GM12864 (cell line): ENCODE measurements around the gene ADAMTSL4.
A peak's percentile ranks its signal among the peaks of the same experiment; 100 is the strongest.
"Not testable (repeated sequence)": the region's sequence is repeated elsewhere in the genome, so short reads cannot be mapped to it uniquely, and the experiment has no call there.

ENCODE experiments used
- DNase-seq: peaks from one replicate; pipeline ENCODE4 v3.0.0-alpha.2; 2011; ENCODE audit warnings: low read depth
- H3K4me3 ChIP-seq: 2 replicates; pipeline ENCODE4 v1.5.1; 2011; ENCODE audit warnings: mild to moderate bottlenecking, low read depth, low read length, control low read depth
- TF ChIP-seq, protein P1 (sequence below): IDR thresholded peaks from 2 replicates; pipeline ENCODE4 v1.5.1; 2011; ENCODE audit warnings: low read depth, mild to moderate bottlenecking, moderate library complexity, low read length, control low read depth, inconsistent platforms; ENCODE audit errors: missing control alignments

ADAMTSL4 gene

DNA sequence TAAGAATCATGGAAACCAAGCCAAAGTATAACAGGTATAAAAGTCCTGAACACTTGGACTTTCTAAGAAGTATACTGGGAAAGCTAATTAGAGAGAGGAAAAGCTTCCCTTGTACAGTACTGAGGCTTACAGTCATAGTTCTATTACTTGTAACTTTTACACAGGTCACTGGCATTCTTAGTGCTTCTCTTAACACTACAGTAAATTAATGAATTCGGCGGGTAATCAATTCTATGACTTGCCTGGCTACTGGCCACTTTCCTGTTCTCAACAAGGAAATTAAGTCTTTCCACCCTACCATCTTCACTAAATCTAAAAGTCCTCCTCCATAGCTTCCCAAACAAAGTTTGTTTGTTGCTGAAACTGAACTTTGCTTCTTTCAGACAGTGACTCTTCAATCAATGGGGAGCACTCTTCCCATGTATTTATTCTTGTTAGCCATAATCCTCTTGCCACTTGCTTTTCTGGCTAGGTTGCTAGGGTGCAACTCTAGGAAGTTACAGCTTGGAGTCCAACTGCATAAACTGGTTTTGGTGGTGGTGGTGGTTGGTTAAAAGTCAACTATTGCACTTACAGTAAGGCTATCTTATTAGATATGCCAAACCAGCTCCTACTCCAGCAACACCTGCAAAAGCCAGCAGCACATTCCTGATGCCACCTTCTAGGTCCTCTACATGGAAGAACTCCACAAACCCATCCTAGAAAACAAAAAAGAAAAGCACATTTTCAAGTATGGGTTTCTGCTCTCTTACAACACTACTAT is 27.8 kb downstream of the ADAMTSL4 start:
- no peak for DNase-seq
- TF ChIP-seq, protein P1, sequence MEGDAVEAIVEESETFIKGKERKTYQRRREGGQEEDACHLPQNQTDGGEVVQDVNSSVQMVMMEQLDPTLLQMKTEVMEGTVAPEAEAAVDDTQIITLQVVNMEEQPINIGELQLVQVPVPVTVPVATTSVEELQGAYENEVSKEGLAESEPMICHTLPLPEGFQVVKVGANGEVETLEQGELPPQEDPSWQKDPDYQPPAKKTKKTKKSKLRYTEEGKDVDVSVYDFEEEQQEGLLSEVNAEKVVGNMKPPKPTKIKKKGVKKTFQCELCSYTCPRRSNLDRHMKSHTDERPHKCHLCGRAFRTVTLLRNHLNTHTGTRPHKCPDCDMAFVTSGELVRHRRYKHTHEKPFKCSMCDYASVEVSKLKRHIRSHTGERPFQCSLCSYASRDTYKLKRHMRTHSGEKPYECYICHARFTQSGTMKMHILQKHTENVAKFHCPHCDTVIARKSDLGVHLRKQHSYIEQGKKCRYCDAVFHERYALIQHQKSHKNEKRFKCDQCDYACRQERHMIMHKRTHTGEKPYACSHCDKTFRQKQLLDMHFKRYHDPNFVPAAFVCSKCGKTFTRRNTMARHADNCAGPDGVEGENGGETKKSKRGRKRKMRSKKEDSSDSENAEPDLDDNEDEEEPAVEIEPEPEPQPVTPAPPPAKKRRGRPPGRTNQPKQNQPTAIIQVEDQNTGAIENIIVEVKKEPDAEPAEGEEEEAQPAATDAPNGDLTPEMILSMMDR: no peak
- peak overlapping the region; percentile 98 for H3K4me3 ChIP-seq

DNA sequence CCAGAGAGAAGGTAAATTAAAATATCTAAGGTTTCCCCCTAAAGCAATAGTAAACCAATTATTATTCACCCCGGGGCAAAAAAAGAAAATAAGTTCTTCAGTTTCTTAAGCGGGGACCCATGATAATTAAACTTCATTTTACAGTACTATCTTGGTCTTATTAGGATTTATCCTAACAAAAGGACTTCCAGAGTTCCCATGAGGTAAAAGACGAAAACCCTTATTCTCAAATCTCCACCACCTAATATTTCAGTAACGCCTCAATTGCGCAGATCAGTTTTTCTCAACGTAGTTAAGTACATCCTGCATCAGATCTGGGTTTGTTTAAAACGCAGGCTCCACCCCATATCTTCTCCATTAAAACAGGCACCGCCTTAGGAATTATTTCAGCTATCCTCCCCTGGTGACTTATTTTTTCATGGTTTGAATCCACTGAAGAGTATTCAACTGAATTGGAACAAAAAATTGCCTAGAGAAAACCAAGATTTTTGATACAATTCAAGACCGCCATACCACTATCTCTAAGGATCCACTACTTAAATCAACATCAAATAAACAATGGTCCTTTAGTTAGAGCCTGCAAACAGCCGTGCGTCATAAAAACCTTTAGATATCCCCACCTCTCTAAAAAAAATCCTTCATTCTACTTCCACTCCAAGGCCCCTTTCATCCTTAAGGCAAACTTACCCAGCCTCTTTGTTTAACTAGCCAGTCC is 28.5 kb downstream of the ADAMTSL4 start:
- peak overlapping the region; percentile 98 for H3K4me3 ChIP-seq
- no peak for DNase-seq
- TF ChIP-seq, protein P1: no peak

- peak overlapping the region; percentile 98 for H3K4me3 ChIP-seq
- DNase-seq: no peak
- TF ChIP-seq, protein P1: no peak
These were observed 29.3 kb downstream of the ADAMTSL4 start for GRCh38 chr1:150578272-150579109.

DNA sequence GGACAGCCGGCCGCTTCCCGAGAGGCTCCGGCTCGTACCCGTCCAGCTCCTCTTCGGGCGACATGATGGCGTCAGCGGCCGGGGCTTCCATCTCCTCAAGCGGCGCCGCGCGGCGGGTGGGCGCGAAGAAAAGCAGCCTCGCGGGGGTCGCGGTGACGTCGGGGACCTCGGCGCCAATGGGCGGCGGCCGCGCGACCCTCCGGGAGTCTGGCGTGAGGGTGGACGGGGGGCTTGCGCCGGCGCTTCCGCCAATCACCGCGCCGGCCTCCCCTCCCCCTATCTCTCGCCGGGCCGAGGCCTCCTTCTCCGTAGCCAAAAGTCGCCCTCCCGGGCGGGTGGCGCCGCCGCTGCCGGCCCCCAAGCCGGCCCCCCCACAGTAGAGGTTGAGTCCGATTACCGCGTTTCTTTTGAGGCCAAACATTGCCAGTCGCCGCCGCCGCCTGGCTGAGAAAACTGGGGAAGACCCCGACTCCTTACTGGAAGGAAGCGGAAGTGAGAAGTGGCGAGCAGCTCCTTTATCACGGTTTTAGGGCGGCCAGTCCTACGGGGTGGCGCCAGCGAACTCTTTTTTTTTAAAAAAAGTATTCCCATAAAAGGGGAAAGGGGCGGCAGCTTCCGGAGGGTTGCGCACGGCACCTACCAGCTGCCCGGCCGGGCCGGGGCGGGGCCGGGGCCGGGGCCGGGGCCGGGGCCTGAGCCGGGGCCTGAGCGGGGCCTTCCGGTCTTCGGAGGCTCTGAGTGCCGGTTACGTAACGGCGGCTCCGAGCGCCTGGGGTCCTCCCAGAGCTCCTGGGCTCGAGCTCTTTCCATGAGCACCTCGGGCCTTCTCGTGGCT is 30.1 kb downstream of the ADAMTSL4 start, which contains the start of gene MCL1:
Gene MCL1, minus strand, starts transcription at position 501 of the 835 bp plus-strand sequence. Its CDS starts 80 bp downstream, at position 421.
- TF ChIP-seq, protein P1: no peak
- DNase-seq: peak; percentile 85
- peak within 1 kb of the TSS; percentile 98 for H3K4me3 ChIP-seq

DNA sequence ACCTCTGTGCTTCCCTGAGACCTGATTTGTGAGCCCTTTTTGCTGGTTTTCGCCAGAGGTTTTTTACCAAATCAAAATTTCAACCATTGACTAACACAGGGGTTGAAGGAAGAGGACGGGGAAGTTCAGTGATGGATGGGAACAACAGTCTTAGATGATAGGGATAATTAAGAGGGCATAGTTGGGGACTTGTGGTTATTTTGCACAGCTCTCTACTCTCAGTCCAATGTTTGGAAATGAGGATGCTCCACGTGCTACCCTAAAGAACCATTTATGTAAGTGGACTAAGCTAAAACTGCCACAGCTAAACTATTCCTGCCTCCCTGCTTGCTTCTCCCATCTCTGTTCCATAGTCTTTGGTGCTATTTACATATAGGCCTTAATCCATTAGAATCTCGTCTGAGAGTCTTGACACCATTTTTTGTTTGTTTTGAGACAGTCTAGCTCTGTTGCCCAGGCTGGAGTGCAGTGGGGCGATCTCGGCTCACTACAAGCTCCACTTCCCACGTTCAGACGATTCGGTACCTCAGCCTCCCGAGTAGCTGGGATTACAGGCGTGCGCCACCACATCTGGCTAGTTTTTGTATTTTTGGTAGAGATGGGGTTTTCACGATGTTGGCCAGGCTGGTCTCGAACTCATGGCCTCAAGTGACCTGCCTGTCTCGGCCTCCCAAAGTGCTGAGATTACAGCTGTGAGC is 30.9 kb downstream of the ADAMTSL4 start:
- no peak for DNase-seq
- TF ChIP-seq, protein P1: no peak
- H3K4me3 ChIP-seq: peak overlapping the region; percentile 41

GRCh38 chr1:150580966-150581365 is 31.8 kb downstream of the ADAMTSL4 start:
- H3K4me3 ChIP-seq, DNase-seq: not testable (repeated sequence)

DNA sequence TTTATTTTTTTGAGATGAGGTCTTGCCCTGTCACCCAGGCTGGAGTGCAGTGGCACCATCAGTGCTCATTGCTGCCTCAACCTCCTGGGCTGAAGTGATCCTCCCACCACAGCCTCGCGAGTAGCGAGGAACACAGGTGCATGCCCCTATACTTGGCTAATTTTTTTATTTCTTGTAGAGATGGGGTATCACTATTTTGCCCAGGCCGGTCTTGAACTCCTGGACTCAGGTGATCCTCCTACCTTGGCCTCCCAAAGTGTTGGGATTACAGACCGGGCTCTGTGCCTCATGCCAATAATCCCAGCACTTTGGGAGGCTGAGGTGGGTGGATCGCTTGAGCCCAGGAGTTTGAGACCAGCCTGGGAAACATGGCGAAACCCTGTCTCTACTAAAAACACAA is 32.2 kb downstream of the ADAMTSL4 start:
- DNase-seq, H3K4me3 ChIP-seq: not testable (repeated sequence)

DNA sequence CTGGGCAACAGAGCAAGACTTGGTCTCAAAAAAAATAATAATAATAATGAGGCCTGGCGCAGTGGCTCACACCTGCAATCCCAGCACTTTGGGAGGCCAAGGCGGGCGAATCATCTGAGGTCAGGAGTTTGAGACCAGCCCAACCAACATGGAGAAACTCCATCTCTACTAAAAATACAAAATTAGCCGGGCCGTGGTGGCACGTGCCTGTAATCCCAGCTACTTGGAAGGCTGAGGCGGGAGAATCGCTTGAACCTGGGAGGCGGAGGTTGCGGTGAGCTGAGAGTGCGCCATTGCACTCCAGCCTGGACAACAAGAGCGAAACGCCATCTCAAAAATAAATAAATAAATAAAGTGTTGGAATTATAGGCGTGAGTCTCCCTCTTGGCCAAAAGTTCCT is 32.8 kb downstream of the ADAMTSL4 start:
- DNase-seq, H3K4me3 ChIP-seq: not testable (repeated sequence)
